Transverse colon (tissue), 4 donors: ENCODE data around the gene PLCB1.

Experiments used
- CTCF ChIP-seq, 5 experiments: fragments of 200-600 bp in 3 of 5; fragments of 450-650 bp in 2 of 5; sonication (generic) in 3 of 5; IDR thresholded peaks; 1 replicate in 2 of 5; 2 replicates in 3 of 5; pipeline ENCODE4 v1.5.1; 2016 to 2017; ENCODE audit warnings: antibody characterized with exemption in 5 of 5, inconsistent platforms in 3 of 5, mild to moderate bottlenecking in 2 of 5, moderate library complexity in 1 of 5
- EP300 ChIP-seq: sonication (generic); formaldehyde crosslinking; IDR thresholded peaks from one replicate; pipeline ENCODE4 v1.6.1; 2017; ENCODE audit warnings: antibody characterized with exemption, low read depth
- POLR2A ChIP-seq: fragments of 450-650 bp; IDR thresholded peaks from one replicate; pipeline ENCODE4 v1.6.1; 2016; ENCODE audit warnings: antibody characterized with exemption, mild to moderate bottlenecking, moderate library complexity
- POLR2AphosphoS5 ChIP-seq, 3 donors: sonication (generic); formaldehyde crosslinking; IDR thresholded peaks; one replicate each; pipeline ENCODE4 v1.6.1; 2016; ENCODE audit warnings: antibody characterized with exemption in 3 of 3

GRCh38 chr20:8608470-8608869 is 476.4 kb downstream of the PLCB1 start:
- TF ChIP-seq POLR2AphosphoS5 (IDR thresholded peaks at IDR 0.05), result no peak
- TF ChIP-seq CTCF (IDR thresholded peaks at IDR 0.05), result no peak
- no peak for TF ChIP-seq POLR2A
- no peak for TF ChIP-seq EP300
